GM12875 (cell line): ENCODE measurements around the gene LDLRAD2.

Source experiments
- H3K4me3 ChIP-seq: one replicate; pipeline ENCODE4 v1.5.1; 2011; ENCODE audit warnings: low read depth, low read length, control low read depth
- CTCF ChIP-seq: IDR thresholded peaks from 2 replicates; pipeline ENCODE4 v1.5.1; 2011; ENCODE audit warnings: low read depth, mild to moderate bottlenecking, control low read depth, inconsistent platforms, low read length, moderate library complexity, borderline replicate concordance; ENCODE audit not compliant: insufficient read depth

LDLRAD2 gene

DNA sequence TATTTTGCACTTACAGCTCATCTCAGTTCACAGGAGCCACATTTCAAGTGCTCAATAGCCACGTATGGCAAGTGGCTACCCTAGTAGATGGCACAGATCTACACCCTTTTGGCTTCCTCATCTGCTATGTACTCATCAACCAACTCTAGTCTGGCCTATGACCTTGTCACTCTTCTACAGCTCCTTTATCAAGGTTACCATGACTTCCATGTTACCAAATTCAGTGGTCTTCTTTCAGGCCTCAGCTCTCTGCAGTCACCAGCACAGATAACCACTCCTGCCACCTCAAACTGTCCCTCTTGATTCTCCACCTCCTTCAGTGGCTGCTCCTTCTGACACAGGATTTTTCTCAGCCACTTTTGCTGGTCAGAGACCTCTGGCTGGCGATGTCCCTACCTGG, 17.4 kb upstream of the LDLRAD2 start:
- no peak for TF ChIP-seq CTCF
- no peak overlapping the region for H3K4me3 ChIP-seq

GRCh38 chr1:21795075-21795474, 17.0 kb upstream of the LDLRAD2 start:
- TF ChIP-seq CTCF, result no peak
- no peak overlapping the region for H3K4me3 ChIP-seq

DNA sequence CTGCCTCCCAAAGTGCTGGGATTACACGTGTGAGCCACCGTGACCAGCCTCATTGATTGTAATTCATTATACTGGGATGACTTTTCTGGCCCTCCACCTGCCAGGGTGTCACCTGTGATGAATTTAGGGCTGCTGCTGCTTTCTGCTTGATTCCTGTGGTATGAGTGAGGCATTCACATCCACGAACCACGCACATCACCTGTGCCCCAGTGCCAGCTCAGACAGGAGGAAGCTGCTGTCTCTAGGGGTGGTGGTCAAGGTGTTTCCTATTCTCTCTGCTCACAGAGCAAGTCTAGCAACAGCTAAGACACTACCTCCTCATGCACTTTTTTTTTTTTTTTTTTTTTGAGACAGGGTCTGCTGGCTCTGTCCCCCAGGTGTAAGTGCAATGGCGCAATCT, 12.3 kb upstream of the LDLRAD2 start:
- H3K4me3 ChIP-seq, result no peak overlapping the region
- TF ChIP-seq CTCF, result no peak

- H3K4me3 ChIP-seq, result no peak overlapping the region
- no peak for TF ChIP-seq CTCF
These were observed 11.0 kb upstream of the LDLRAD2 start for GRCh38 chr1:21801100-21801499.

DNA sequence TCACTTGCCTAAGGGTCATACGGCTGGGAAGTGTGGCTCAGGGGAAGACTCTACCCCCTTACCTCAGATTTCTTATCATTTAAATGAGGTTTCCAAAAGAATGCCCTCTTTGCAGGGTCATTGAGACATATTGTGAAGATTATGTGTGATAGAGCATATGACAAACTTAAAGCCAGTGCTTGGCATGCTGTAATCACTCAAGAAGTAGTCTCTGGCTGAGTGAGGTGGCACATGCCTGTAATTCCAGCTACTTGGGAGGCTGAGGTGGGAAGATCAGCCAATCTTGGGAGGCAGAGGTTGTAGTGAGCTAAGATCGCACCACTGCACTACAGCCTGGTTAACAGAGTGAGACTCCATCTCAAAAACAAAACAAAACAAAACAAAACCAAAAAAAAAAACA, 7.5 kb upstream of the LDLRAD2 start:
- no peak overlapping the region for H3K4me3 ChIP-seq
- no peak for TF ChIP-seq CTCF

DNA sequence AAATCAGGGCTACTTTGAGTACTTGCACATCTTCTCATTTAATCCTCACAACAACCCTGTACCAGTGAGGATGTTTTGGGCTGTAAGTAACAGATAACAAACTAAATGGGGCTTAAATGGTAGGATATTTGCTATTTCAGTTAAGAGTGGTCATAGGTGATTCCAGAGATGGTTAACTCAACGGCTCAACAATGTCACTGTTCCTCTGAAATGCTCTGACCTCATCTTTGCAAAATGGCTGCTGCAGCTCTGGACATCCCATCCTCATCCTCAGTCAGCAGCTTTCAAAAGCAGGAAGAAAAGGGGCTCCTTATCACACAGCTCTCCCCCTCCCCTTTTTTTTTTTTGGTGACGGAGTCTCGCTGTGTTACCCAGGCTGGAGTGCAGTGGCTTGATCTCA, 1.5 kb downstream of the LDLRAD2 start:
- no peak overlapping the region for H3K4me3 ChIP-seq

GRCh38 chr1:21814241-21814918, 2.3 kb downstream of the LDLRAD2 start:
- peak overlapping the region; percentile 41 for H3K4me3 ChIP-seq
- peak; percentile 78 for TF ChIP-seq CTCF

More for the DNA sequence above, 1.5 kb downstream of the LDLRAD2 start:
- no peak for TF ChIP-seq CTCF
